HG03175 (cell line): ENCODE results near the gene NTRK2.
A peak's percentile ranks its signal among the peaks of the same experiment; 100 is the strongest.

Experiments used
- ATAC-seq: cut with Tn5 transposase; IDR thresholded peaks from one replicate; pipeline ENCODE4 v1.9.1; 2021; ENCODE audit warnings: mild to moderate bottlenecking, moderate library complexity; ENCODE audit not compliant: unreplicated experiment

NTRK2 gene

DNA sequence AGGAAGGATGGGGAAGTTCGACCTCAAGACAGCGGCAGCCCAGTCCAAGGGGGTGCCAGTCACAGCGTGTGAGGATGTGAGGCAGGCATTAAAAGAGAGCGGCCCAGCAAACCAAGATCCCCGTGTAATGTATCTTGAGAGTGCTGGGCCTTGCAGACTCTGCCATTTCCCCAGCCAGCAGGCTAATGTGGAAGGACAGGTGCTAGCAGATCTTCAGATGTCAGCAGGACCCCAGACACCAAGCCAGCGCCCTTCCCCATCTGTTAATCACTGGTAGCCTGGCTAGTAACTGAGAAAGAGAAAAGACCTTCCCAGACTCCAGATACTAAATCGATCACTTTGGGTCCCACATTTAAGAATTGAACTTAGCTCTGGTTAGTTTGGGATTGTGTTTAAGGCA, 62.2 kb downstream of the NTRK2 start:
- ATAC-seq, result no peak

- ATAC-seq, result no peak
These were observed 66.6 kb downstream of the NTRK2 start for GRCh38 chr9:84736081-84736480.

GRCh38 chr9:84736536-84736935, 67.0 kb downstream of the NTRK2 start:
- no peak for ATAC-seq

GRCh38 chr9:84738353-84738752, 68.8 kb downstream of the NTRK2 start:
- peak; percentile 50 for ATAC-seq

- ATAC-seq, result no peak
These were observed 72.7 kb downstream of the NTRK2 start for GRCh38 chr9:84742261-84742660.

- peak; percentile 49 for ATAC-seq
These were observed 74.7 kb downstream of the NTRK2 start for GRCh38 chr9:84744195-84744594.

- ATAC-seq, result no peak
These were observed 75.2 kb downstream of the NTRK2 start for GRCh38 chr9:84744726-84745125.

GRCh38 chr9:84748112-84748511, 78.6 kb downstream of the NTRK2 start:
- peak; percentile 62 for ATAC-seq

DNA sequence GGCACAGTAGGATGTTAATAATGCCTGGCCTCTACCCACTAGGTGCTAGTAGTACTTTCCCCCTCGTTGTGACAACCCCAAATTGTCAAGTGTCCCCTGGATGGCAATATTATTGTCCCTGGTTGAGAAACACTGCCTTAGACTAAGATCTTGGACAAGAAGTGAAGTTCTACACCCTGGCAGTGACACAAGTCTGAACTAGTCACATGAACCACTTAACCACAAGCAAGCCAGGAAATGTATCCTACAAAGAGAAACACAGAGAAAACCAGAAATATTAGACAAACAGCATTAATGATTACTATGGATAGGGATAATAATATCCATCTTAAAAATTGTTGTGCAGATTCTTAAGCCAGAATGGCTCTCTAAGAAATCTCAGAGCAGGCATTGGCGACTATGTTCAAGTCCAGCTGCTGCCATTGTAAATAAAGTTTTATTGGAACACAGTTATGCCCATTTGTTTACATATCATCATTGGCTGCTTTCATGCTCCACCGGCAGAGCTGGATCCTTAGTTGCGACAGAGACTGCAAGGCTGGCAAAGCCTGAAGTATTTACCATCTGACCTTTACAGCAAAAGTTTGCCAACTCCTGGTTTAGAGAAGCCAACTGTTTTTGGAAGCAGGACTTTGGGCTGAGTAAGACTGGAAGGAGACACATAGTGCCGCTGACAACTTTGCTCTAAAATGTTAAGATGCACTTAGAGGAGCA, 80.8 kb downstream of the NTRK2 start:
- no peak for ATAC-seq

- no peak for ATAC-seq
These were observed 82.4 kb downstream of the NTRK2 start for GRCh38 chr9:84751921-84752320.

GRCh38 chr9:84754461-84754860, 84.9 kb downstream of the NTRK2 start:
- ATAC-seq, result no peak

- no peak for ATAC-seq
These were observed 85.4 kb downstream of the NTRK2 start for GRCh38 chr9:84754881-84755280.

DNA sequence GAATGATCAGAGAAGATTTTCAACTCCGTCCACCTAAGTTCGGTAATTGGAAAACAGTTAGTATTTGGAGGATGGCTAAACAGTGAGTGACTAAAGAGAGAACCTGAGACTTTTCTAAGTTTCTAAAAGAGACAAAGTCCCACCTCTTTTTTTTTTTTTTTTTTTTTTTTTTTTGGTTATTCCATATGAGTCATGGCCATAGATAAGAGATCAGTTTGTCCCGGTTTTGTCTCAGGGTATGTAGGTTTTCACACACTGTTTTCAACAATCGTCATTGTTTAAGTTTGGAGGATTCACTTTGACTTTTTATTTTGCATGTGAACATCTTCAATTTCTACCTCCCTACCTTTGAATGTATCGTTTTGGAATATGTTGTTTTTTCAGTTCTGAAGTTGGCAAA, 85.9 kb downstream of the NTRK2 start:
- no peak for ATAC-seq

GRCh38 chr9:84756171-84756570, 86.6 kb downstream of the NTRK2 start:
- ATAC-seq, result no peak

DNA sequence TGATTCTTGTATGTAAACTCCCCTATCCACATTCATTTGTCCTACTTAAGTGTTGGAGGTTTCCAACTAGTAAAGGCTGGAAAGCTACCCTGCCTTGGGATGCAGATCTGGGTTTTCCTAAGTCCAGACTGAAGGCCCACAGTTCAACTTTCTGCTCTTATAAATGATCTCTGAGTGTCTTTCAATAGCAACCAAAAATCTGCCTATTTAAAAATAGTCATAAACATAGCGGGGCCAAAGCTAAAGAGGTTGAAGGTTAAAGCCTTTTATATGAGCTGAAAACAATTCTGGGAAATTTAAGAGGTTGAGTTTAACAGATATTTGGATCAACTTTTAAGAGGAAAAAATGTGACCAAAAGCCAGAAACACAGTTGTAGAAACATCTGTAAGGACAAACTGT, 87.2 kb downstream of the NTRK2 start:
- ATAC-seq, result no peak

GRCh38 chr9:84758817-84759216, 89.3 kb downstream of the NTRK2 start:
- no peak for ATAC-seq

GRCh38 chr9:84759300-84759750, 89.8 kb downstream of the NTRK2 start:
- peak; percentile 49 for ATAC-seq

- no peak for ATAC-seq
These were observed 90.3 kb downstream of the NTRK2 start for GRCh38 chr9:84759804-84760203.

DNA sequence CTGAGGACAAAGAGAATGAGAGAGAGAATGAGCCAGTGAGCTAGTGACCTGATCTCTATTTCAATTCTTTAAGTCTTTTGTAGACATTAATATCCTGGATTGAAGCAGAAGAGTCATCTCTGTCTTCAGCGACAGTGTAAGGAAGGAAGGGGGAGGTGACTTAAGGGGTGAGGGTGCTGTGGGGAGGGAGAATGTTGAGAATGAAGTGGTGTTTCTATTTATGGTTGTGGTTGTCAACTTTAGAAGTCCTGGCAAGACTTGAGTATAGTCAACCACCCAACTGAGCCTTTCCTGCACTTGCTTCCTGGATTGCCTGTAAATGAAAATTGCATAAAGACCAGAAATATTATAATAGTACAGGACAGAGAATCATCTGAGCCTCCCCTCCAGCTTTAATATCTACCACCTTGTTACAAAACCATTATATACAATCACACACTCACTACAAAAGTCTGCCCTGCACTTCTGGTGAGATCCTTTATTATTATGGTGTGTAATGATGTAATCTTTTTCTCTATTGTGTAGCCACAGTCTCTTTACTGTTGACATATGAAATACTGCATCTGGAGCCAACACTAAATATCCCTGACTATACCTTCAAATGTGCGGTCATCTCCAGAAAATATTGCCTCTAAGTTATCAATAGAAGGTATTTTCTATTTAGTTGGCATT, 91.7 kb downstream of the NTRK2 start:
- peak; percentile 72 for ATAC-seq

DNA sequence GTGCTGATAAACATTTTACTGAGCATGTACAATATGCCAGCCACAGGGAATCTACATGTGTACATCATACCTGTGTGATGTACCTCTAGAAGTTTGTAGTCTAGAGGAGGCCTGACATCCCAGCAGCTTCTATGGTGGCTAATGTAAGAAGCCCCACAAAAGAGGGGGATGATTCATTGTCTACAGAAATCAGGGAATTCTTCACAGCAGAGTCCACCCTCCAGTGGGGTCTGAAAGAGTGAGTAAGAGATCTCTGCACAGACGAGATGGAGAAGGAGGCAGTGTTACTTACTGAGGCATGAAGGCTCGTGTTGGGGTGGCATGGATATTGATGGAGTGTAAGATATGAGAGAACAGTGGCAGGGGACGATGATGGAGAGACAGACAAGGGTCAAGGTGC, 103.0 kb downstream of the NTRK2 start:
- no peak for ATAC-seq

GRCh38 chr9:84773022-84773421, 103.5 kb downstream of the NTRK2 start:
- ATAC-seq, result no peak

DNA sequence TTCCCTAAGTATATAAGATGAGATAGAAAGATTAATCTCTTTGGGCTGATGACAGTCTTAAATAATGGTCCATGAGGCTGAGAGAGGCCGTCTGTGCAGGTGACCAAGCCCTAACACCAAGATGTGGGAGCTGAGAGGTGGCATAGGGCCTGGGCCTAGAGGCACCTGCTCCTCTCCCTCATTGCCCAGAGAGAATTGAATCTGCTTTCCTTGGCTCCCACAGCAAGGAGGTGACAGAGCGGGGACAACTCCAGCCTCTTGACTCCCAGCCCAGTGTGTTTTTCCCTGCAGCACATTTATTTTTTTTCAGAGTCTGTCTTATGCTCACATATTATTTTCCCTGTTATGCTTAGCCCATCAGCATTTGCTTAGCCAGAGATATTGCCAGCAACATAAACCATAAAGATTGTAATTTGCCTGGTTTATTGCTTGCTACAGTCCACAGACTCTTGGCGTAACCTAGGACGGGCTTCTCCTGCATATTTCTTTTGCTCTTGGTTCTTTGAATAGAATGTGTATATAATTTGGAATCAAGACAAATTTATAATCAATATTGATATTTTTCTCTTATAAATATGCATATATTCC, 105.6 kb downstream of the NTRK2 start:
- ATAC-seq, result no peak
